GM18498 (cell line): ENCODE data around the gene AFF1.
A peak's percentile ranks its signal among the peaks of the same experiment; 100 is the strongest.
"Not testable (repeated sequence)": the region's sequence is repeated elsewhere in the genome, so short reads cannot be mapped to it uniquely, and the experiment has no call there.

Experiments
- ATAC-seq: cut with Tn5 transposase; IDR thresholded peaks from one replicate; pipeline ENCODE4 v1.9.1; 2021; ENCODE audit warnings: mild to moderate bottlenecking, moderate library complexity; ENCODE audit not compliant: unreplicated experiment

Gene AFF1

DNA sequence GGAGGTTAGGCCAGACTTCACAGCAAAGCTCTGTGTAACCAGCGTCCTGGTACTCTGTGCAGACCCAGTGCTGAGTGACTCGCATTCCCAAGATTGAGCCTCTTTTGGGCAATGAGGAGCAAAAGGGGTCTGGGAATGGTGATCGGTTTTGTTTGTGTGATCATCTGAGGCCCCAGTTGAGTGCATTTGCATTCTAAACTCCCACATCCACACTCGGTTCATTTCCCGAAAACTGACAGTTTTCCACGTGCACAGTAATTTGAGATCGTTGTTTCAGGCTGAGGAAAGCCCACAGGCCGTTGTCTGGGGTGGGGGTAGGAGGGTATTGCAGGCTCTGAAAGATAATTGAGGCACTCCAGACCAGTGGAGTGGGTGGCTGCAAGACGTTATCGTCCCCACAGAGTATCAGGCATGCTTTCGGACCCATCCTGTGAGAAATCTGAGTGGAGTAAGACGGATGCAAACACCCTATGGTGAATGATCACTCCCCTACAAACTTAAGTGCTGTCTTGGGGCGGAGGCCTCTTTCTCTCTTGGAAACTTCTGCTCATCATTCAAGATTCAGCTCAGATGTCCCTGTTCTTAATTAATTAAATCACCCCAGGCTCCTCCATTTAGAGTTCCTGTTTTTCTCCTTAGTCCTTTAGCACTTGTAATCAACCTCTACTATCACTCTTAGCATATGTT is 96.1 kb downstream of the AFF1 start:
- no peak for ATAC-seq

DNA sequence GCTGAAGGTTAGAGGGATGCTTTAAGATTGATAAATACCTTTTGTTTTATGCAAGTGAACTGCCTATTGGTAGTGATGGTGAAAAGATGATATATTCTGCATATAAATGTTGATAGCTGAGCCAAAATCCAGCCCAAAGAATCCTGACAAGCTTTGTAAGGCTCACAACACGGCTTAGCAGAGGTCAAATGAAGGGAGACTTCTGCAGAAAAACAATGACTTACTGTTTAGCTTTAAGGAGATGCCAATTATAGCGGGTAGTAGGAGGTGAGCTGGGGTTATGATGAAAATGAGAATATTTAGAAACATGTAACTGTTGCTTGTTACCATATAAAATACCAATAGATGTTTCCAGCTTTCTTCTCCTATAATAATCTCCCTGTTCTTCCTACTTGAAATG is 97.1 kb downstream of the AFF1 start:
- no peak for ATAC-seq

DNA sequence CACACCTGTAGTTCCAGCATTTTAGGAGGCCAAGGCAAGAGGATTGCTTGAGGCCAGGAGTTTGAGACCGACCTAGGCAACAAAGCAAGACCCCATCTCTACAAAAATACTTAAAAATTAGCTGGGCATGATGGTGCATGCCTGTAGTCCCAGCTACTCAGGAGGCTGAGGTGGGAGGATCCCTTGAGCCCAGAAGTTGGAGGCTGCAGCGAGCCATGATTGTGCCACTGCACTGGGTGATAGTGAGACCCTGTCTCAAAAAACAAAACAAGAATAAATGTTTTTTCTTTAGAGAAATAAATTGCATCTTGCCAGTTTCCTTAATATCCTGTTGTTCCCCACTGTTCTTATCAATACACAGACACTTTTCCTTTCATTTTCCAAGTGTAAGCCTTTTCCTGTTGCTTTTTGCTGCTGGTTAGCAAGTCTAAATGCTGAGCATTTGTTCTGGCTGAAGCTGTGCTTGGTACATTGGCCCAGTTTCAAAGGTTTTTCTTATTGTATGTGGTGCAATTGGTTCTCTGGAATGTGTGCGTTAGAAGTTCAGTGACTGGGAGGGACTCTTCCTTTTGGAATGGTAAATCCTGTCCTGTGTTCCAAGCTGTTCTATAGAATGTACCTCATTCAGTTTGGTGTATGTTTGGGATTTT is 98.2 kb downstream of the AFF1 start:
- ATAC-seq, result no peak

DNA sequence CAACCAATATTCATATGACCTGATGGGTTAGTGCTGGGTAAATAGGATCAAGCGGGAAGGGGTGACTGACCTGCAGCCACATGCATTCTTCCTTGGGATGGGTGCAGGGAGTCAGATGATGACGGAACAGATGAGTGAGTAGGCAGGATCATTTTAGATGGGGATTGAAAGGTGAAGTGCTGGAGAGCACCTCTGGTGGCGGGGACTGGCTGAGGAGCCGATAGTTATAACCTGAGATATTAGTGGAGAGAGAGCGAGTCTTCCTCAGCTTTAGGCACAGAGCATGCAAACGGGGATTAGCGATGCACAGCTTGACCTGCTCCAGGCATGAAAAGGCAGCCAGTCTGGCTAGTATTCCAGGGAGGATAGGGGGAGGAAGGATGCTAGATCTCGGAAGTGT is 99.1 kb downstream of the AFF1 start:
- no peak for ATAC-seq

DNA sequence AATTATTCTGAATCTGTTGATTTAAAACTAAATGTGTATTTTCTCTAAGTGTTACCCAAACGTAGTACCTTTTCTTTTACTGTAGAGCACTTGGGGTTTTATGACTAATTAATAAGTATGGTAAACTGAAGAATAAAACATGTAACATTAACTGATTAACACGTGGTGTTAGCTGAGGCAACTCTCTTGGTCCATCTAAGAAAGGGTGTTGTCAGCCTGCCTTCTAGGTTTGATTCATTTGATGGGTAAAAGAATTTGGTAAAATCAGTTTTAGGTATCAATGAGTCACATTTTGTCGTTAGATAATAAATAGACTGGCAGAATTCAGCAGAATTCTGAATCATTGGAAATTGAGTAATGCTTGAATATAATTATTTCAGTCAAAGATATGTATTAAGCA is 99.7 kb downstream of the AFF1 start:
- no peak for ATAC-seq

DNA sequence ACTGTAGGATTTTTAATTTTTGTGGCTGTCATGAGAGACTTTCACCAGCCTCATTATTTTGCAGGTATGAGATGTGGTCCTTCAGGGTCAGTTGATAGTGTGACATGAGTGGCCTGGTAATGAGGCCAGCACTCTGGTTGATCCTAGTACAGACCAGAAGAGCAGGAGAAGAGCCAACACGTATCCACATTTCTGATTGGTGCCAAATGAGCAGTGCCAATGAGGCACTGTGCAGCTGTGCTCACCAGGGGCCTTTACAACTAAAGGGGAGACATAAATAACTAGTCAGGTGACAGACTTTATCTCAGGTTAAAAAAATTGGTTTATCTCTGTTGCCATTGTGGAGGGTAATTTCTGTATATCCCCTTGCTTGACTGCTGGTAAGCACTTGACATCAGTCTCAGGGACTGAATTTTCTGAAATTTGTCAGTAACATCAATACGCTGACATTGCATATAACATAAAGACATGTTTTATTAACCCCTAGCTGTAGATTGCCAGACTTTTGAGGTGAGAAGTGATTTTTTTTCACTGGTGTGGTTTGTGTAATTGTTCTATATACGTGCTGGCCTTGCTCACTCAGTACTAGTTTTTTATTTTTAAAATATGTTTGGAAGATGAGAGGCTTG is 101.2 kb downstream of the AFF1 start:
- no peak for ATAC-seq

DNA sequence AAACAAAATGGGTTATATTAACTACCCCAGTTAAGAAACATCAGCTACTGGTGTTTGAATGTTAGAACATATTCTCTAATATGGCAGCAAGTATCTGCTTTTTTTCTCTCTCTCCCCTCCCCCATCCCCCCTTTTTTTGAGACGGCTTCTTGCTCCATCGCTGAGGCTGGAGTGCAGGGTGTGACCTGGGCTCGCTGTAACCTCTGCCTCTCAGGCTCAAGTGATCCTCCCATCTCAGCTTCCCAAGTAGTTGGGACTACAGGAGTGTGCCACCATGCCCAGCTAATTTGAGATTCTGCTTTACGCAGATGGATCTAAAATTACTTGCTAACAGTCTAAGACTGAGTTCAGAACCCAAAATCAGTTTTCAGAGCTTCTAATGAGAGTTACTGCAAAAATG is 101.9 kb downstream of the AFF1 start:
- ATAC-seq, result no peak

DNA sequence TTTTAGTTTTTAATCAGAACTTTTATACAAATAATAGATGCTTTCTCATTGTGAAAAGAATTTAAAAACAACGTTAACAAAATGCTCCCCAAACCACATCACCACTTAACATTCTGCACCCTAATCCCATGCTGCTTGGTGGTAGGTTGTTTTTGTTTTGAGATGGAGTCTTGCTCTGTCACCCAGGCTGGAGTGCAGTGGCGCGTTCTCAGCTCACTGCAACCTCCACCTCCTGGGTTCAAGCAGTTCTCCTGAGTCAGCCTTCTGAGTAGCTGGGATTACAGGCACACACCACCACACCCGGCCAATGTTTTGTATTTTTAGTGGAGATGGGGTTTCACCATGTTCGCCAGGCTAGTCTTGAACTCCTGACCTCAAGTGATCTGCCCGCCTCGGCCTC is 102.4 kb downstream of the AFF1 start:
- not testable (repeated sequence) for ATAC-seq

DNA sequence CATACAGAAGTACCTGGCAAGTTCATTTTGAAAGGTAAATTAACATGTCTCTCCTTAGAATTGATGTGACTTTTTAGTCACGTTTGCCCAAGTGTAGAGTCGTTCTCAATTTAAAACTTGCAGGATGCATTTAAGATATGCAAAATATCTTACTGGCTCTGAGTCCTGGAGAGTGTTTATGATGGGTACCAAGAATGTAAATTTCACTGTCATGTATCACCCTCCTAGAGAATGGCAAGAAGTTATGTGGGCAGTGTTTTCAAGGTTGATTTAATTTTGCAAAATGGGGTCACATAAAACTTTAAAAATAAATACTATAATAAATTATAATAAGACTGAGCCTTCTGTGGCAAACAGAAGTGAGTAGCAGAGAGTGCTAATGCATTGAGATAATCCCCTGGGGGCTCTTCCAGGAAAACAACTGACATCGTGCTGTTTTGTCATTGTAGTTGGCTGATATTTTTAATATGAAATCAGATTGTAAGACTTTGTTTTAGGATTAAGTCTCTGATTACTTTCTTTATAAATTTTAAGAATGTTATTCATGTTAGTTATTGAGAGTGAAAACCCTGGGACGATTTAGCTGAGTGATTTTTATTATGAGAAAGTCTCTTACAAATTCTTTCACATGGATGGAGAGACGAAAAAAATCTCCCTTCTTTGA is 103.0 kb downstream of the AFF1 start:
- no peak for ATAC-seq

DNA sequence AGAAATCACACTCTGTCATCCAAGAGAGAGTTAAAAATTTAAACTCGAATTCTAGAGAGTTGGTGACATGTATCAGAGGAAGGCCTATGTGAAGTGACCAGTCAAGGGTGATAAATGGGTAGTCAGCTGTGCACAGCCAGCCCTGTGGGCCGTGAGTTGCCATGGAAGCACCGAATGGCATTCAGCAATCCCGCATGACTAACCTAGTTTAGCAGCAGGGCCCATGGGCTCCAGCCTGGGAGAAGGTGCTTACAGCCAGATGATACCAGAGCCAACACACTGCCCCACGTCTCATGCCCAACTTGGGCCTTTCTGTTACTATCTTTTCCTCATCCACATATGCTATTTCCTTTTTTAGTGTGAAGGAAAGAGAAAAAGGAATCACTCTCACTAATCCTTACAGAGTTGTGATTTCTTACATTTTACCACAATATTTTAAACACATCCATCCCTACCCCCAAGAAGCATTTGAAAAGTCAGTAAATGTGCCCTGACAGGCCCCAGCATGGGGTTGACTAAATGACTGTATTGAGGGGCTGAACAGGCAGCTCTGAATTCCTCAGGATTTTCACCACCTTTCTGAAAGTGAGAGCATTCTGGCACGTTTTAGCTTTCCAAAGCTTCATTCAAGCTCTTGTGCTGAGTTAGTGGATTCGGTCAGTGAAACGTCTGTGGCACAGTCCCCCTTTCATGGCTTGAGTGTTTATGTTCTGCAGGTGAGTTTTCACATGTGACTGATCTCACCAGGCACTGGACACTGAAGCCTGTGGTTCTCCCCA is 104.2 kb downstream of the AFF1 start:
- ATAC-seq, result peak; percentile 48

DNA sequence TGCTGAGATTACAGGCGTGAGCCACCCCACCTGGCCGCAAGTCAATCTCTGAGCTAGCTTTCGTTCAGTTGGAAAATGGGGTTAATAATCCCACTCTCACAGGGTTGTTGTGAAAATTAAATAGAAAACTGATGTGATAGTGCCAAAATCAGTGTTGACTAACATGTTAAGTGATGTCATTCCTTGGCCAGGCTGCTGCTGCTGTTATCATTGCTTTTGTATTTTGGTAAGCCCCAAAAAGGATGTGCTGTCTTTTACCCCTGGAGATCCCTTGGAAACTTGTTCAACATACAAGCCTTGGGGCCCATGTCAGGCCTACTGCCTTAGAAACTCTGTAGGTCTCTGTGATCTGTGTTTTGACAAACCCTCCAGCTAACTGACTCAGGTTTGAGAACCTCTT is 106.3 kb downstream of the AFF1 start:
- ATAC-seq, result no peak

DNA sequence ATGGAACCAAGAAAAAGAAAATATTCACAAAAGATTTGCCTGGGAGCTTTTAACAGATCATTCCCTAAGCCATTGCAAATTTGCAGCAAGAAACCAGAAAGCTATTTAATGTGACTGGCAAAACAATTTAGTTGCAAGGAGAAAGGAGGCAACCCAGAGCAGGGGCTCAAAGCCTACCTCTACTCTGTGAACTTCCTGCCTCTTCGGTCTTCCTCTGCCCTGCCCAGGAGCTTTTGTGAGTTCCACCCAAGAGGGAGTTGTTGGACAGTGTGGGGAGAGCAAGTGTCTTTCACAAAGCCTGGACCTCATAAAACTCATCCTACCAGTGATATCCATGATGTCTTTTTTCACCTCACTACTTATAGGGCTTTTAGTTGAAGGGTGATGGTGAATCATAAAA is 107.4 kb downstream of the AFF1 start:
- ATAC-seq, result no peak

DNA sequence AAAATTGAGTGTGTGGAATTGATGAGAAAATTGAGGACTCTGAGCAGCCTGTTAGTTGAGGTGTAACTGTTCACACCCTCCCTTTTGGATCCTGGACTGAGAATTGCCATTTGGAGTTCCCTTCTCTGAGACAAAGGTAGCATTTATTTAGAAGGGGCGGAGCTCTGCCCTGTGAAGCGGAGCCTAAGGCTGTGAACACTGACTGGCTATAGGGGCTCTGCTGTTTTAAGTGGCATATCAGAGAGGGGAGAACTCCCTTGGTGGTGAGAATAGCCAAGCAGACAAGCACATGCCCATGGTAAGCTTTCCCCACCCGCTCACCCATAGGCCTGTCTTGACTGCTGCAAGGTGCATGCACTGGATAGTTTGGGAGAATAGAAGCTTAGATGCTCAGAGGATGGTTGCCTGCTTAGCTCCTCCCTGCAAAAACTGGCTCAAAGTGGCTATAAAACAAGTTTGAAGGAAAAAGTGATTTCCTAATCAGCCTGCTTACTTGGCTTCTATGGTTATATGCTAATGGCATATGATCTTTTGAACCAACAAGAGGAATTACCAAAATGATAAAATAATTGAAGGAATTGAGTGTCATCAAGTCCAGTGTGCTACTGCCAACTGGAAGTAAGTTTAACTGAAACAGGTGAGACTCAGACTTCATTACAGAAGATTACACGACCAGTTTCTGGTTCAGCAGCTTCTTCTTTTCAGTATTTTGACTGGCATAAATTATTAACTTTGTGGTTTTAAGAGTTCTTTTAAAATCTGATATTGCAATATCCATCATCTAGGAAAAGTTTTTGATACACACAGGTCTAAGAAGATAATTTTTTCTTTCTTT is 108.4 kb downstream of the AFF1 start:
- peak; percentile 49 for ATAC-seq

DNA sequence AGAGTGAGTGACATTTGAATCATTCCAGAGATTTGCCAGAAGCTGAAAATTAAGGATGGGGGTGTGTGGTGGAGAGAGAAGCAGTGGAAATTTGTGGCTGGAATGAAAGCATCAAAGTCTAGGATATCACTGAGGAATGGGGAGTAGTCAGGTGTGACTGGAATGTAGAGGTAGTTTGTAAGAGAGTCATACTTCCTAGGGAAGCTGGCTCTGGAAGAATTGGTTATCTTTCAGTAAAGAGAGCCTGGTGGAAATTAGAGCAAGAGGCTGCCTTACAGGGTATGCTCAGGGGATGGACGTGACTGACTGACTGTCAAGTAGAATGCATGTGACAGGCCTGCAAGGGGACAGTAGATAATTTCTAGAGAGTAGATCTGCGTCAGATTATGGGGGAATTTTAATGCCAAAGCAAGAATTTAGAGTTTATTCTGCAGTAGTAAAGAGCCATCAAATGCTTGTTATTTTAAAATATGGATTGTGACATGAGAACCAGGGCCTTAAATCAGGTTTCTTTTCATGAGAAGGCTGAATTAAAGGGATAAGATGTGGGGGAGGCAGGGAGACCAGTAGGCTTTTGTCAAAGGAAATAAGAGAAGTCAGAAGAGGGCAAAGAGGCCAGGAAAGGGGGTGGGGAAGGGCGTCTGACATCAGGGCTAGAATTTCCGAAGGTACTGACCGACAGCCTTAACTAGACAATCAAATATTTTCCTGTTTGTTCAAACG is 109.9 kb downstream of the AFF1 start:
- ATAC-seq, result no peak

DNA sequence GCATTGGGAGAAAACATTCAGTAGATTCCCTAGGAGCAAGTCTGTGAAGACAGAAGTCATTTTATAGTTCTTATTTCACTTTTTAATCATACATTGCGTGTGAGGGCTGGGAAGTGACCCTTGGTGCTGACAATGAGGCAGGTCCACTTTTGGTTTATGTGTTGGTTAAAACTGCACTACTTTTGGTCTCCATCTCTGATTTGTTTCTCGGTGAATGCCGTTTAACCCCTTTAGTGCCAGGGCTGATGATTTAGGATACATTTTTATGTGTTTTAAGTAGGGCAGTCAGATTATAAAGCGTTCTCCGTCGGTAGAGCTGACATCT is 110.4 kb downstream of the AFF1 start:
- ATAC-seq, result no peak

DNA sequence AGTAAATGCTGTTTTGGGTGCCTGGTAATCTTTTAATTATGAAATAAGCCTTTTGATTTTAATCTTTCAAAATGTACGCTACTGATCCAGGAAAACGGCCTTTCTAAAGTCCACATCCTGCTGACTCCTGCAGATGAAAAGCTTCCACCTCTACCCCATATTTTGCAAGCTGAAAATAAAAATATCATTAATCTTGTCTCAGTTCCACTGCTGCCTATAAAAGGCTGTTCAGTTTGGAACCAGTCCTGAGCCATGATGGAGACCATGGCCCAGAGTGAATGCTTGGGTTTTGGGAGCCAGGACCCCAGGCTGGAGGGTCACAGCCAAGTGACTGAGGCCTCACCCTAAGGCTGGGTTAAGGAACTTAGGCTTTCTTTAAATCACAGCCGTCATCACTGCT is 110.8 kb downstream of the AFF1 start:
- ATAC-seq, result no peak

DNA sequence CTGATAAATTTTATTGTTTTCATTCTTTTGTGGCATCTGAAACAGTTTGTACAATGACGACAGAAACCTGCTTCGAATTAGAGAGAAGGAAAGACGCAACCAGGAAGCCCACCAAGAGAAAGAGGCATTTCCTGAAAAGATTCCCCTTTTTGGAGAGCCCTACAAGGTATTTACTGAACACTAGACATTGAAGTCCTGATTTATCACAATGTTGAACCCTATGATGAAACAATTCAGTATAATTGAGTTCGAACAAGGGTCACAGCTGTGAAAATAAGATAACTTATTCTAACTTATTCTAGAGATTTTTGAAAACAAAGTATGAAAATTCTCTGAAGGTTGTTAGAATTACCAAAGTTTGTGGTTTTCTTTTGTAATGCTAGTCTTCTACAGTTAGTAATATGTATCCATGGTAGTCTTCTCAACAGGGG is 111.3 kb downstream of the AFF1 start:
- no peak for ATAC-seq

DNA sequence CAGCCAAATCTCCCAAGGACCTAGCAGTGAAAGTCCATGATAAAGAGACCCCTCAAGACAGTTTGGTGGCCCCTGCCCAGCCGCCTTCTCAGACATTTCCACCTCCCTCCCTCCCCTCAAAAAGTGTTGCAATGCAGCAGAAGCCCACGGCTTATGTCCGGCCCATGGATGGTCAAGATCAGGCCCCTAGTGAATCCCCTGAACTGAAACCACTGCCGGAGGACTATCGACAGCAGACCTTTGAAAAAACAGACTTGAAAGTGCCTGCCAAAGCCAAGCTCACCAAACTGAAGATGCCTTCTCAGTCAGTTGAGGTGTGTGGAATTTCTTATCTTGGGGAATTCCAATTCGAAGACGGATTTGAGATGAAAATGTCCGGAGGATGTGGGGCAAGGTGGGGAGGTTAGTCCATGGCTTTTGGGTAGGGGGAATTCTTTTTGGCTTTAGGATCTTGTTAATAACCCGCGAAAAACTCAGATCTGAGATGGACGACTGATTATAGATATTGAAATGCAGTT is 112.5 kb downstream of the AFF1 start:
- no peak for ATAC-seq

DNA sequence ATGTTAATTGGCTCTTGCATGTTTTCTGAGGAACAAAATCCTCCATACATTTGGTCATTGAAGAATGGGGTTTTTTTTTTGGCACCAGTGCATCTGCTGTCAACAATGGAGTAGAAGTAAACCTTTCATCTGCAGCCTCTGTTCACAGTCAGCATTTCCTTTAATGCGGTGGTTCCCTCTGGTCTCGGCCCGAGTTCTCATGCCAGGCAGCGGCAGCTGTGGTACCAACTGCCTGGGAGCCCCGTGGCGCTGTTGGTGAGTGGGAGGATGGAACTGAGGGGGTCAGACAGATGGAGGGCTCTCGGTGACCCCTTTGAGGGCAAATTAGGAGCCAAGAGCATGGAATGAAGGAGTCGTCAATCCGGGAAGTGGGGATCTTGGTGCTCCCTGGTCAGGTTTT is 114.7 kb downstream of the AFF1 start:
- no peak for ATAC-seq

DNA sequence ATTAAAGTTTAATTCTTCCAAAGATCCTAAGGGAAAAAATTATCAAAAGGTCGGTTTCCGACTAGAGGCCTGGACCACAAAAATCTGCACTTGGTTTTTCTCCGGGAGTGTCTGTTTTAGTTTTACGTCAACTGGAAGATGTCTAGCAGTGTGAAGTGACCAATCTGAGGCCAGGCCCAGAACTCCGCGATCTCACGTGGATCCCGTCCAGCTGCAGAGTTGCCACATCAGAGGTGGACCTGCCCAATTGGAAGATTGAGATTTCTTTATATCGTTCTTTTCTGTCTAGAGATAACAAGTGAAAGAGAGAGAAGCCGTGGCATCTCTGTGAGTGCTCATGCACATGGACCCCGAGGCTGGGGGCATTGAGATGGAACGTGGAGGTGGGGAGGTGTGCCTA is 115.8 kb downstream of the AFF1 start:
- no peak for ATAC-seq
